GM18873 (cell line): ENCODE data around the gene XYLB.
"Not testable (repeated sequence)": the region's sequence is repeated elsewhere in the genome, so short reads cannot be mapped to it uniquely, and the experiment has no call there.

Experiments used
- ATAC-seq: cut with Tn5 transposase; IDR thresholded peaks from one replicate; pipeline ENCODE4 v1.9.1; 2021; ENCODE audit warnings: mild to moderate bottlenecking, moderate library complexity, moderate number of reproducible peaks; ENCODE audit not compliant: unreplicated experiment, low FRiP score

The XYLB gene

DNA sequence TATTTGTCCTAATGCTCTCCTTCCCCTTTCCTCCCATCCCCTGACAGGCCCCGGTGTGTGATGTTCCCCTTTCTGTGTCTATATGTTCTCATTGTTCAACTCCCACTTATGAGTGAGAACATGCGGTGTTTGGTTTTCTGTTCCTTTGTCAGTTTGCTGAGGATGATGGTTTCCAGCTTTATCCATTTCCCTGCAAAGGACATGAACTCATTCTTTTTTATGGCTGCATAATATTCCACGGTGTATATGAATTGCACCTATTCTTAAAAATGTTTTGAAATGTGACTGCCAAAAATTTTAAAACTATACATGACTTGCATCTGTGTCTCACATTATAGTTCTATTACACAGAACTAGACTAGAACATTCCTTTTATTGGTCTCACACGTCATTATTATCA, 25.9 kb upstream of the XYLB start:
- ATAC-seq = not testable (repeated sequence)

DNA sequence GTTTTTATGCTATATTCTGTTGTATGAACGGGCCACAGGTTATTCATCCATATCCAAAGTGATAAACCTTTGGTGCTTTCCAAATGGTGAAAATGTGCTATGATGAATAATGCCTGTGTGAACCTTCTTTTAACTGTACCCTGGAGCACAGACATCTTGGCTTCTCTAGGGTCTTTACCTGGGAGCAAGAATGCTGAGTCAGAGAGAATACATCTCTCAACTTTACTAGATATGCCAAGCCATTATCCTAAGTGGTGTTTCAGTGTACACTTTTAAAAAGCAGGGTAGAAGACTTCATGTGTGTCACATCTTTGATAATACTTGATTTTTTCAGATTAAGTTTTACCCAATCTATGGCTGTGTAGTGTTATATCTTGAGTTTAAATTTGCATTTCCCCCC, 23.5 kb upstream of the XYLB start:
- ATAC-seq = no peak

- ATAC-seq = no peak
These were observed 21.3 kb upstream of the XYLB start for GRCh38 chr3:38325256-38325655.

- no peak for ATAC-seq
These were observed 19.1 kb upstream of the XYLB start for GRCh38 chr3:38327335-38328009.

- no peak for ATAC-seq
These were observed 15.1 kb upstream of the XYLB start for GRCh38 chr3:38331257-38332022.

DNA sequence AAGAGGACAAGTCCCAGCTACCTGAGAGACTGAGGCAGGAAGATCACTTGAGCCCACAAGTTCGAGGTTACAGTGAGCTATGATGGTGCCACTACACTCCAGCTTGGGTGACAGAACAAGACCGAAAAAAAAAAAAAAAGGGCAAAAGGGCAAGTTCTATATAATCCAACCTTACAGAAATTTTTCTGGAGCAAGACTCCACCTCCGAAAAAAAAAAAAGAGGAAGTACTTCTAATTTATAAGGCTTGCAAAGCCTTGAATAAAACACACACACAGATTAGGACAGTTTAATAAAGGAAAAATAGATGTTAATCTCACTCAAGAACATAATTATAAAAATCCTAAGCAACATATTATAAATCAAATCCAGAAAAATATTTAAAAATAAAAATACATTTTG, 14.4 kb upstream of the XYLB start:
- no peak for ATAC-seq

- ATAC-seq = no peak
These were observed 12.2 kb upstream of the XYLB start for GRCh38 chr3:38334142-38335055.

DNA sequence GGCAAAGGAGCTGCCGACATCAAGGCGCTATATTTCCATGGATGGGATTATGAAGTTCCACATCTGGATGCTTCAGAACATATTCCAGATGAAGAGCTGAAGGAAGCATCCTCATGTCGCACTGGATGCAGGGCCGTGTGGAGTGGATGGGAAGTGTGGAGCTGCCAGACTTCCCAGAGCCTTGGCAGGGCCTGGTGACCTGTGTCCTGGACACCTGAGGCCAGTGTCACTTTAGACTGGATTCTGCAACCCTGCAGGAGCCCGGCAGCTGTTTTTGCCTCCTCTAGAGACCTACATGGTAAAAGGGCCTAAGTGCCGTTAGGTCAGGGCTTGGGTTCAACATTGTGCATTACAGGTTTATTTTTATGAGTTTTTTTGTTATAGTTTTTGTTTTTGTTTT, 11.3 kb upstream of the XYLB start:
- ATAC-seq = no peak

DNA sequence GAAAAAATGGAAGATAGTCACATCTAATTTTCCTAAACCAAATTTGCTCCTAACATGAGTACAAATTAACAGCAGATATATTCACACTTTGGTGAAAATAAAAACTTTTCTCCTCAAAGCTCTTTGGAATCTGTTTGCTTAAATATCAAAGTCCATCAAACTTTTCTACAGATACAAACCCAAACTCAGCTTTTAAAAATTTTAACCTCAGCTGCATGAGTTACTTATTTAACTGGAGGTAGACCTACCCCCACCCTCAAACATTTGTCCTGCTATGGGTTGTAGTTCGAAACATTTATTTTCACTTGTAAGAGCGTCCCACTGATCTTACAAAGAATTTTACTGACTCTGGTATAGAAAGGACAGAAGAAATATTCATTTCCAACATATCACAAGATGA, 8.9 kb upstream of the XYLB start:
- ATAC-seq = no peak

DNA sequence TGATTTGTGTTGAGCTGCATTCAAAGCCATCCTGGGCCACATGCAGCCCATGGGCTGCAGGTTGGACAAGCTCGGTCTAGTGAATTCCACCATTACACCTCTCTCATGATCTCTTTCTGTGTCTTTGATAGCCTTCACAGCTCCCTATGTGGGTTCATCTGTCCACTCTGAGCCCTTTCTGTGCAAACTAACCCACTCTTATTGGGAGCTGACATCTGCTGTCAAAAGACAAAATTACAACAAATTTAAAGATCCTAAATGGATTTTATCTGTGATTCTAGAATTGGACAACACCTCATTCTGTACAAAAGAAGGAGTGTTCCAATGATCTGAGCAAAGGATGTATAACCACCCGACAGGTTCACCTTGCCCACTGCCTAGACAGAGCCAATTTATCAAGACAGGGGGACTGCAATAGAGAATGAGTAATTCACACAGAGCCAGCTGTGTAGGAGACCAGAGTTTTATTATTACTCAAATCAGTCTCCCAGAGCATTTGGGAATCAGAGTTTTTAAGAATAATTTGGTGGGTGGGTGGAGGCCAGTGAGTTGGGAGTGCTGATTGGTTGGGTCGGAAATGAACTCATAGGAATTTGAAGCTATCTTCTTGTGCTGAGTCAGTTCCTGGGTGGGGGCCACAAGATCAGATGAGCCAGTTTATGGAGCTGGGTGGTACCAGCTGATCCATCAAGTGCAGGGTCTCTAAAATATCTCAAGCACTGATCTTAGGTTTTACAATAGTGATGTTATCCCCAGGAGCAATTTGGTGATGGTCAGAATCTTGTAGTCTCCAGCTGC, 2.6 kb upstream of the XYLB start:
- ATAC-seq = no peak

DNA sequence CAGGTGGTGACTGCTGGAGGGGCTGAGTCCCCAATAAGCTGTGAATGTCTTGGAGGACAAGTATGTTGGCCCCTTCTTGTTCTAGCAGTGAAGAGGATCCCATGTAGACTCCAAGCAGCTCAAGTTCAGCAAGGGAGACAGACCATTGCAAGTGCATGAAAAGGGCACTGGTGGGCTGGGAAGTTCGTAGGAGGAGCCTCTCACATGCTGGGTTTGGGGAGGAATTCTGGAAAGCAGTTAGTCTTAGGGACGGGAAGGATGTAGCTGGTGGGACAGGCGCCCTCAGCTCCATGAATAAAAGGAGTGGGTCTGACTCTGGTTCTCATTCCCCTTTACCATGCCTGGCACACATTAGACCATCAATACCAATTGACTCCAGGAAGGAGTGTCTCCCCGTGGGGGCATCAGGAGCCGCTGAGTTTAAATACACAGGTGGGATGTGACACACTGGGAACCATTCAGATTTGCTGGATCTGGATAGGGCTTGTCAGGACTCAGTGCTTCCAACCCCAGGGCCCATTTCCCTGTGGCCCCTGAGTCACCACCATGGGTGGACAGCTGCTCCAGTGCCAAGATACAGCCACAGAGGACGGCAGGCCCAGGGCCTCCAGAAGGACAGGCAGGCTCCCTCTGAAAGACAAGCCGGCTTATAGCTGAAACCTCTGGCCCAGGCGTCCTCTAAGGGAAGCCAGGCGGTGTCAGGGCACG, 552 bp upstream of the XYLB start:
- ATAC-seq = peak; percentile 19

DNA sequence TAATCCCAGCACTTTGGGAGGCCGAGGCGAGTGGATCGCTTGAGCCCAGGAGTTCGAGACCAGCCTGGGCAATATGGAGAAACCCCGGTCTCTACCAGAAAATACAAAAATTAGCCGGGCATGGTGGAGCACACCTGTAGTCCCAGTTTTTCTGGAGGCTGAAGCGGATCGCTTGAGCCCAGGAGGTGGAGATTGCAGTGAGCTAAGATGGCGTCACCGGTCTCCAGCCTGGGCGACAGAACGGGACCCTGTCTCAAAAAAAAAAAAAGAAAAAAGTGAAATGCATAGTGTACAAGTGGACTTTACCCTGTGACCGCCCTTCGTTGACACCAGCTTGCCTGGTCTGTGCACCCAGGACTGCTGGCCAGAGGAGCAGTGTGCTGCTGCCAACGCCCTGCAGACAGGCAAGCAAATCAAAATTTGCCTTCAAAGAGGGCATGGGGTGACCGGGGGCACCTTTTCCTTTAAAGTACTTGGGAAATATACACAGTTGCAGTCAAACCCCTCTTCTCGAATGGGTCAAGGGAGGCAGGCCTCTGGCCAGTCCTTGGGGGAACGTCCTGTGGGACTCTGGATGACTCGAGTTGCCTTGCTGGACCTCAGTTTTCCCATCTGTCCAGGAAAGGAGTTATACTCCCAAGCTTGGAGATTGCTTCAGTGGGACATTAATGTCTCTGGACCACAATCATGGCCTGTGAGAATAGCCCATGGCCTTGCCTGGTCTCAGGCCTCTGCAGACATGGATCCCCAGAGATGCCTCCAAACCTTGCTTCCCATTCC, 1.0 kb downstream of the XYLB start:
- no peak for ATAC-seq

DNA sequence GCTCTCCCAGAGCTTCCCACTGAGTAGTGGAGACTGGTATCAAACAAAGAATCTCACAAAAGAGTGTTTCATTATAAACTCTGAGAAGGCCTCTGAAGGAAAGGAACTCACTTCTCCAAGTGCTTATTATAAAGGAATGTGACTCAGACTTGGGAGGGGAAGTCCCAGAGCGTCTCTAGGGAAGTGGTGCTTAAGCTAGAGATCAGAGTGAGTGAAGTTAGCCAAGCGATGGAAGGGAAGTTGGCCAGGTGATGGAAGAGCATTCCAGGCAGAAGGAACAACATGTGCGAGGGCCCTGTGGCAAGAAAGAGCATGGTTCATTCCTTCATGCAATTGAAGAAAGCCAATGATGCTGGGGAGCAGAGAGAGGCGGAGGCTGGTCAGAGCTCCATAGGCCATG, 2.3 kb downstream of the XYLB start:
- ATAC-seq = no peak

- ATAC-seq = no peak
These were observed 3.2 kb downstream of the XYLB start for GRCh38 chr3:38349684-38350359.

DNA sequence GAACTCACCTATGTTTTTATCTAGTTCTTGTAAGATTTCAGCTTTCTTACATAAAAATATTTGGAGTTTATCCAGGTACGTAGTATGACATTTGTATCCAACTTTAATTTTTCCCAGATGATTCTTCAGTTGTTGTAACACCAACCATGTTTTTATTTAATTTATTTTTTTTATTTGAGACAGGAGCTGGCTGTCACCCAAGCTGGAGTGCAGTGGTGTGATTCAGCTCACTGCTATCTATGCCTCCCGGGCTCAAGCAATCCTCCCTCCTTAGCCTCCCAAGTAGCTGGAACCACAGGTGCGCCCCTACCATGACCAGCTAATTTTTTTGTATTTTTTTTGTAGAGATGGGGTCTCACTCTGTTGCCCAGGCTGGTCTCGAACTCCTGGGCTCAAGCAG, 6.6 kb downstream of the XYLB start:
- ATAC-seq = no peak

- ATAC-seq = no peak
These were observed 8.2 kb downstream of the XYLB start for GRCh38 chr3:38354588-38355330.

DNA sequence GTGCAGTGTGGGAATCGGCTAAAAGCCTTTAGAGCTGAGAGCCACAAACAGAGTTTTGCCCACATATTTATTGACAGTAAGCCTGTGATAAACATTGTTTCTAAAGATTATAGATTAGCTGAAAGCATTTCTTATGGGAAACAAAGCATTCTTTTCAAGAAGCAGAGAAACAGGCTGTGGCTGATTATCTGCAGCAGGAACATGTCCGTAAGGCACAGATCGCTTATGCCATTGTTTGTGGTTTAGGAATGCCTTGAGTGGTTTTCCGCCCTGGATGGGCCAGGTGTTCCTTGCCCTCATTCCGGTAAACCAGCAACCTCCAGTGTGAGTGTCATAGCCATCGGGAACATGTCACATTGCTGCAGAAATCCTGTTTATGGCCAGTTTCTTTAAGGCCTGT, 12.5 kb downstream of the XYLB start:
- no peak for ATAC-seq

- ATAC-seq = no peak
These were observed 13.8 kb downstream of the XYLB start for GRCh38 chr3:38360345-38360744.
